ENCODE data around the gene TOR1A.
"Not testable (repeated sequence)": the region's sequence is repeated elsewhere in the genome, so short reads cannot be mapped to it uniquely, and the experiment has no call there.

TOR1A gene

GRCh38 chr9:129816501-129817435 is 7.2 kb downstream of the TOR1A start:
- DNase-seq, result no peak

- no peak for DNase-seq
These were observed 8.7 kb downstream of the TOR1A start for GRCh38 chr9:129815278-129815677.

- DNase-seq, result no peak
These were observed 9.3 kb downstream of the TOR1A start for GRCh38 chr9:129814432-129815223.

GRCh38 chr9:129813661-129814060 is 10.3 kb downstream of the TOR1A start:
- DNase-seq, result no peak

- DNase-seq, result no peak
These were observed 11.6 kb downstream of the TOR1A start for GRCh38 chr9:129812385-129812784.

GRCh38 chr9:129811967-129812363 is 12.0 kb downstream of the TOR1A start:
- DNase-seq, result no peak

- DNase-seq, result no peak
These were observed 13.1 kb downstream of the TOR1A start for GRCh38 chr9:129810788-129811187.

- DNase-seq, result no peak
These were observed 13.8 kb downstream of the TOR1A start for GRCh38 chr9:129810116-129810515.

- DNase-seq, result no peak
These were observed 14.6 kb downstream of the TOR1A start for GRCh38 chr9:129809346-129809745.

- no peak for DNase-seq
These were observed 17.9 kb downstream of the TOR1A start for GRCh38 chr9:129806061-129806460.

GRCh38 chr9:129803676-129804060 is 20.3 kb downstream of the TOR1A start:
- DNase-seq, result no peak

GRCh38 chr9:129802833-129803675 is 20.9 kb downstream of the TOR1A start, which contains the start of gene TOR1B:
Gene TOR1B (plus strand): TSS chr9:129803184. CDS start chr9:129803213, 29 bp downstream.
- peak; percentile 95 for DNase-seq

- no peak for DNase-seq
These were observed 22.4 kb downstream of the TOR1A start for GRCh38 chr9:129801504-129801903.

- DNase-seq, result no peak
These were observed 25.0 kb downstream of the TOR1A start for GRCh38 chr9:129798973-129799372.

GRCh38 chr9:129796029-129796428 is 27.9 kb downstream of the TOR1A start:
- not testable (repeated sequence) for DNase-seq

- DNase-seq, result no peak
These were observed 29.4 kb downstream of the TOR1A start for GRCh38 chr9:129794549-129794948.

- DNase-seq, result no peak
These were observed 37.5 kb downstream of the TOR1A start for GRCh38 chr9:129786481-129786880.

GRCh38 chr9:129785866-129786265 is 38.1 kb downstream of the TOR1A start:
- no peak for DNase-seq

GRCh38 chr9:129784970-129785369 is 39.0 kb downstream of the TOR1A start:
- DNase-seq, result not testable (repeated sequence)

- peak; percentile 83 for DNase-seq
These were observed 40.2 kb downstream of the TOR1A start for GRCh38 chr9:129783516-129784361.

- no peak for DNase-seq
These were observed 42.0 kb downstream of the TOR1A start for GRCh38 chr9:129781981-129782380.

- DNase-seq, result no peak
These were observed 42.8 kb downstream of the TOR1A start for GRCh38 chr9:129781131-129781530.

Measured in CD4-positive, alpha-beta T cell treated with Interleukin-12 subunit alpha and Interleukin-12 subunit beta, for 1 hour (primary cell).